Progenitor cell of endocrine pancreas (in vitro differentiated cells): ENCODE measurements around the gene STXBP6. TPM values are rescaled to one million over a fixed set of nuclear protein-coding genes. Genes with fewer than 3 reads are reported as not detected.

Experiments used
- DNase-seq: peaks from one replicate; pipeline ENCODE4 v3.0.0; 2021; ENCODE audit warnings: low spot score; ENCODE audit not compliant: unreplicated experiment
- H3K27ac Mint-ChIP-seq: 2 replicates; pipeline ENCODE4 v1.8.0; 2021; ENCODE audit warnings: mild to moderate bottlenecking, moderate library complexity, mixed read lengths
- H3K27me3 Mint-ChIP-seq: 2 replicates; pipeline ENCODE4 v1.8.0; 2021; ENCODE audit warnings: mixed read lengths
- H3K36me3 Mint-ChIP-seq: 2 replicates; pipeline ENCODE4 v1.8.0; 2022; ENCODE audit warnings: mixed read lengths; ENCODE audit not compliant: insufficient read depth
- H3K4me1 Mint-ChIP-seq: 2 replicates; pipeline ENCODE4 v1.8.0; 2021; ENCODE audit warnings: low read depth, mixed read lengths
- H3K4me3 Mint-ChIP-seq: 2 replicates; pipeline ENCODE4 v1.8.0; 2021; ENCODE audit warnings: low read depth, mild to moderate bottlenecking, moderate library complexity, mixed read lengths
- H3K9me3 Mint-ChIP-seq: 2 replicates; pipeline ENCODE4 v1.8.0; 2021; ENCODE audit warnings: low read depth, mixed read lengths
- CTCF ChIP-seq: fragments of 200-600 bp; sonication (generic); IDR thresholded peaks from one replicate; pipeline ENCODE4 v1.5.0; 2021; ENCODE audit warnings: antibody characterized with exemption, mild to moderate bottlenecking; ENCODE audit not compliant: unreplicated experiment
- total RNA-seq: library from RNA; stranded (reverse); gene quantifications from 2 replicates; pipeline ENCODE4 v1.2.1, GENCODE V29; 2021

STXBP6 gene
- total RNA-seq, 1 donor from 2014 or later = 11.9 TPM

DNA sequence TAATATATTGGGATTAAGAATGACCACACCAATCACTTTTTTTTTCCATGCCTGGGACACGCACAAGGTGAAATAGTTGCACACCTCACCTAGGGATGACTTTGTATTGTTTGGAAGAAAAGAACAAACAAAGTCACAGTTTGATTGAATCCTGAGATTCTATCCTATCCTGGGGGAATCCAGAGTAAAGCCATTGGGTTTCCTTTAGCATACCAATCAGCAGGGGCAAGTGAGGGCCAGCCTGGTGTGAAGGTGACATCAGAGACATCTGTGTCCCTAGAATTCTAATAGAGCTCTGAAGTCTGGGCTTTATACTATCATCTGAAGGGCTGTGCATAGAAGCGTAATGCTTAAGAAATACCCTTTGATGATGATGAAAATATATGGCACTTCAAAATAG, 199.9 kb downstream of the STXBP6 start:
- peaks cover 1% of the 10 kb centered on the region for H3K36me3 Mint-ChIP-seq
- DNase-seq = no peak
- no peaks in the 10 kb centered on the region for H3K27me3 Mint-ChIP-seq
- H3K9me3 Mint-ChIP-seq = no peaks in the 10 kb centered on the region
- peaks cover 4% of the 10 kb centered on the region for H3K4me1 Mint-ChIP-seq
- TF ChIP-seq CTCF = no peak
- no peak overlapping the region for H3K4me3 Mint-ChIP-seq
- H3K27ac Mint-ChIP-seq = no peak overlapping the region

DNA sequence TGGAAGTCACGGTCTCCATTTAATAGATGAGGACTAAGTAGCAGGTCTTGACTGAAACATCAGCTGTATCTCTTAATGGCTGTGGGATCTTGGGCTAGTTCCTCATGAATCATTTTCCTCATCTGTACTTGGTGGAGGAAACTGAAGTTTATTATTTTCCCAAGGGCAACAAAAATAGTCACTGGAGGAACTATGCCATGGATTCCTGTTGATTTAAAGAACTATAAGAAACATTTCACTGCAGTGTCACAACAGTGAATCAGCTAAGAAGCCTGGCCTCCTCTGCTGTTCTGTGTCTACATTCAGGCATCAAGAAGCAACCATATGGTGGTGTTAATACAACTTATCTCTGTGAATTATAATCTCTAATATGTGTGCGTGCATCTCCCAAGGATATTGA, 200.5 kb downstream of the STXBP6 start:
- H3K27me3 Mint-ChIP-seq = no peaks in the 10 kb centered on the region
- DNase-seq = no peak
- H3K9me3 Mint-ChIP-seq = no peaks in the 10 kb centered on the region

GRCh38 chr14:24848102-24848790, 201.7 kb downstream of the STXBP6 start:
- DNase-seq = no peak
- Mint-ChIP-seq H3K9me3 (no peaks in the 10 kb centered on the region), H3K4me1 (peaks cover 4% of the 10 kb centered on the region), H3K4me3 (no peak overlapping the region), H3K36me3 (peaks cover 1% of the 10 kb centered on the region), H3K27ac (no peak overlapping the region), H3K27me3 (no peaks in the 10 kb centered on the region)
- TF ChIP-seq CTCF = no peak

More for the DNA sequence above, 200.5 kb downstream of the STXBP6 start:
- peaks cover 4% of the 10 kb centered on the region for H3K4me1 Mint-ChIP-seq
- no peak overlapping the region for H3K4me3 Mint-ChIP-seq
- no peak for TF ChIP-seq CTCF
- peaks cover 1% of the 10 kb centered on the region for H3K36me3 Mint-ChIP-seq
- H3K27ac Mint-ChIP-seq = no peak overlapping the region

DNA sequence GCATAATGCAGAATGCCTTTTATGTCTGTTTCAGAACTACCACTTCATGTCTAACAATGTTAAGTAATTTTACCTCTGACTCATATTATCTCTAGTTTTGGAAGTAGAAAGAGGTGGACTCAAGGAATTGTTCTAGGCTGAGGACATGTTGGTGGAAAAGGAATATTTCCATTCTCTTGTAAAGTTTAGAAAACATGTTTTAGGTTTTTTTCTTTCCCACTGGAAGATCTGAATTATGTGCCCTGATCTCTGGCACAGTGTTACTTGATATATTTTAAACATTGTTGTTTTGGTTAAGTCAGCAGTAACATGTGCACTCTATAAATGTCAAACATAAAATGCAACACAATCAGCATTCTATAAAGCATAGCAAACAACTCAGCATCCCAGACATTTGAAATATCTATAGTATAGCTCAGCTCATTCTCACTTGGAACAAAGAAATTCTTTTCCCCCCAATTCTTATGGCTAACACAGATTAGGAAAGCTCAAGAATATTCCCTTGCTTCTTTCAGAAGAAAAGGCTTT, 202.3 kb downstream of the STXBP6 start:
- H3K27me3 Mint-ChIP-seq = no peaks in the 10 kb centered on the region
- no peak overlapping the region for H3K27ac Mint-ChIP-seq
- no peaks in the 10 kb centered on the region for H3K9me3 Mint-ChIP-seq
- TF ChIP-seq CTCF = no peak
- H3K4me1 Mint-ChIP-seq = peaks cover 4% of the 10 kb centered on the region
- peaks cover 1% of the 10 kb centered on the region for H3K36me3 Mint-ChIP-seq
- no peak for DNase-seq
- no peak overlapping the region for H3K4me3 Mint-ChIP-seq

DNA sequence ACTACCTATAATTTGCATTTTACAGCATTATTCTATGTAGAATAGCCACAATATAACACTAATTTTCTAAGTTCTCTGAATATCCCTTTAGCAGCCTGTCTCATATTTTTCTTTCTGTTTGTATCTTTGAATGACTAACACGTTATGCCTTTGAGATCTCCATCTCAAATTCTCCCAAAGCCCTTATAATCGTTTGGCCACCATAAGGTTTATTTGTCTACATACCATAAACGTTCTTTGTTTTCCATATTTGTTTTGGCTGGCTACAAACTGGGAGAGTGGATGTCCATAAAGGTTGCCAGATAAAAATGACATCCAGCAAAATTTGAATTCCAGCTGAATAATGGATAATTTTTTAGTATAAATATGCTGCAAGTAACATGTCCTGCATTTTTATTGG, 203.7 kb downstream of the STXBP6 start:
- H3K27ac Mint-ChIP-seq = no peak overlapping the region
- H3K27me3 Mint-ChIP-seq = no peaks in the 10 kb centered on the region
- peaks cover 3% of the 10 kb centered on the region for H3K36me3 Mint-ChIP-seq
- no peak for DNase-seq
- H3K4me3 Mint-ChIP-seq = no peak overlapping the region
- H3K9me3 Mint-ChIP-seq = no peaks in the 10 kb centered on the region
- peaks cover 4% of the 10 kb centered on the region for H3K4me1 Mint-ChIP-seq
- TF ChIP-seq CTCF = no peak
